HG03045 (cell line): ENCODE measurements around the gene EEF1G.
"Not testable (repeated sequence)": the region's sequence is repeated elsewhere in the genome, so short reads cannot be mapped to it uniquely, and the experiment has no call there.

Experiments
- ATAC-seq: cut with Tn5 transposase; IDR thresholded peaks from one replicate; pipeline ENCODE4 v1.9.1; 2021; ENCODE audit warnings: mild to moderate bottlenecking, moderate library complexity; ENCODE audit not compliant: unreplicated experiment

EEF1G gene, protein sequence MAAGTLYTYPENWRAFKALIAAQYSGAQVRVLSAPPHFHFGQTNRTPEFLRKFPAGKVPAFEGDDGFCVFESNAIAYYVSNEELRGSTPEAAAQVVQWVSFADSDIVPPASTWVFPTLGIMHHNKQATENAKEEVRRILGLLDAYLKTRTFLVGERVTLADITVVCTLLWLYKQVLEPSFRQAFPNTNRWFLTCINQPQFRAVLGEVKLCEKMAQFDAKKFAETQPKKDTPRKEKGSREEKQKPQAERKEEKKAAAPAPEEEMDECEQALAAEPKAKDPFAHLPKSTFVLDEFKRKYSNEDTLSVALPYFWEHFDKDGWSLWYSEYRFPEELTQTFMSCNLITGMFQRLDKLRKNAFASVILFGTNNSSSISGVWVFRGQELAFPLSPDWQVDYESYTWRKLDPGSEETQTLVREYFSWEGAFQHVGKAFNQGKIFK

DNA sequence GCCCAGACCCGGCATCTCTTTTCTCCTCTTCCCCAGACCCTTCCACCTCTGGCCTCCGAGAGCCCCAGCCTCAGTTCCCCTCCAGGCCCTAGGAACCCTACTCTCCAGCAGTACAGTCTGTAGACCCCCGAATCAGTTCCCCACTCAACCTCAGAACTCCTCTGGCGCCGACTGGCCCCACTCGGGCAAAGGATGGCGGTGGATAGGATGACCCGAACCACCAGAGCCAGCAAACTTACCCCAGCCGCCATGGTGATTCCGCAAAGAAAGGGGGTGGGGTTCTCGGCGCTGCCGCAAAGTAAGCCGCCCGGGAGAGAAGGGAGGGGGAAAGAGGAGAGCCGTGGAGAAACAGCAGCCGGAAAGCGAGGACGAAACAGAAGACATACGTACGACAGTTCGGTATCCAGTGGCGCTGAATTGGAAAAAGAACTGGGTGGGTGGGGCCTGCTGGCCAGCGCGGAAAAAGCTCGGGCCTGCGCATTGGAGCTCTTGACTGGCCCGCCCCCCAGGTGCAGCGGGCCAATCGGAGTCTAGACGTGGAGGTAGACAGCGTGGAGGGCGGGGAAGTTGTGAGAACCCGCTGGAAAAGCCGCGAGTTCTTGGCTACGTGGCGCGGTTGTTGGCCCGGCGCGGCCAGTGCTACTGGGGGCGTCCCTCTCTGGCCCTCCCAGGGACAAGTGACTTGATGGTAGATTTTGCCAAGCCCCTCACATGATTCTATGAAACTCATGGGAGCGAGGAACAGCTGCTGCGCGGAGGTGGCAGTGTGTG lies at the start of gene EEF1G:
Gene EEF1G, minus strand, starts transcription at position 300 of the 771 bp plus-strand sequence. Its CDS starts 49 bp downstream, at position 251.
- ATAC-seq: peak; percentile 86

DNA sequence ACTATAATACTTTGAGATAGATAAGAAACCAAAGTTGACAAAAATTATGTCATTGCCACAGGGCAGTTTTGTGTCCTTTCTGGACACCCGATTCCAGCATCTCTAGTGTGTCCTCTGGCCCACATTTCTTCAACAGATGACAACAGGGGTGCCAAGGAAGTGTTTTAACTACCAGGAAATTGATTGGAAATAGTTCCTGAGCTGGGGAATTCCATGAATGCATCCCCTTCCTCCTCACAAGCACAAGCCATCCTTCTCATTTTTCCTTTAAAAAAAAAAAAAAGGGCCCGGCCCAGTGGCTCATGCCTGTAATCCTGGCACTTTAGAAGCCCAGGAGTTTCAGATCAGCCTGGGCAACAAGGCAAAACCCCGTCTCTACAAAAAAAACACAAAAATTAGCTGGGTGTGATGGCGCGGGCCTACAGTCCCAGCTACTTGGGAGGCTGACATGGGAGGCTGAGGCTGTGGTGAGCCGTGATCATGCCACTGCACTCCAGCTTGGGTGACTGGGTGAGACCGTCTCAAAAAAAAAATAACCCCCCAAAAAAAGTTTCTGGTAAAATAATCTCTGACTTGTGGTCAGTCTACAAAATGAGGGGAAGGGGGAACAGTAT lies 48.9 kb upstream of the EEF1G start:
- no peak for ATAC-seq

DNA sequence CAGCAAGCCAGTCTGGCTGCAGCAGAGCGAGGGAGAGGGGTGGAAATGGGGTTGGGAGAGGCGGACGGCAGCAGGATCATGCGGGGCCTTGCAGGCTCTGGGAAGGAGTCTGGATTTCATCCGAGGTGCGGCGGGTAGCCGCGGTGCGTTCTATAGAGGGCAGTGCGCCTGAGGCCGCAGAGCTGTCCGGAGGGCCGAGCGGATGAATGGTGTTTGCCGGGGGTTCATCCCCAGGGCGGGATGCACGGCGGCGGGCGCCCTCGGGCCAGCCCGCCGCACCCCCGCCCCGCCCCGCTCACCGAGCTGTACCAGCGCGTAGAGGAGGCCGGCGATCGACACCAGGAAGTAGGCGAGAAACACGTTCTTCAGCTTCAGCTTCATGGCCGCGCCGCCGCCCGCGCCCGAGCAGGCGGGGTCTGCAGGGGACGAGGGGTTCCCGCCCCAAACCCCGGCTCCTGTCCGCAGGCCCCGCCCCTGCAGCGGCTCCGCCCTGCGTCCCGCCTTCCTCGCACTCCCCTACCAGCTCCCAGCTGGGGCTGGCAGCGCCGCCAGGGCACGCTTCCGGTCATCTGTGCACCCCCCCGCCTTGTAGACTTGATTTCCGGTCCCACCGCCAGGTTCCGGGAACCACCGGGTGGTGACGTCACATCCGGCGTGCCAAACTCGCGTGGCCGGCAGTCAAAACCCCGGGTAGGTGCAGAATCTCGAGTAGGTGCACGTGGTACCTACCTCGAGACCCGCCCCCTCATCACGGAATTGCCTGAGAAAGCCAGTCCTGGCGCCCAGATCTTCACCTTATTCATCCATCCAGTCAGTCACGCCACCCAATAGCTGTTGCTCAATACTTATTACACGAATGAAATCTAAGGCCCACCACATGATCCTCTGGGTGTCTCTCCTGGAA lies 48.1 kb upstream of the EEF1G start, which contains the start of gene B3GAT3:
Gene B3GAT3, minus strand, starts transcription at position 420 of the 904 bp plus-strand sequence. Its CDS starts 39 bp downstream, at position 381.
- ATAC-seq: peak; percentile 94

DNA sequence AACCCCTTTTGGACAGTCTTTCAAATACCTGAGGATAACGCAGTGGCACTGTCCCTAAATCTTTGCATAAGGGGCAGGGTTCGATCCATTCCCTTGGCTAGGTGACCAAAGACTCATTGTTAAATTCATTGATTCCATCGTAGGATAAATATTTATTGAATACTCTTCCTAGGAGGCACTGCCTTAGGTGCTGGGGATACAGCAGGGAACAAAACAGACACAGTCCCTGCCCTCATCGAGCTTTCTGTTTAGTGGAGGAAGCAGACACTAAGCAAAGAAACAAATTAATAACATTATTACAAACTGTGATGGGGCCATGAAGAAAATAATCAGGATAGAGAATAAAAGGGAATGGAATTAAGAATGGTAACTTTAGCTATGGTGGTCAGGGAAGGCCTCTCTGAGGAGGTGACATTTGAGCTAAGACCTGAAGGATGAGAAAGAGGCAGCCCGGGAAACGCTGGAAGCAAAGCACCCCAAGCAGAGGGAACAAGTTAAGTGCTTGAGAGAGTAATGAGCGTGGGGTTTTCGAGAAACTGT lies 47.4 kb upstream of the EEF1G start:
- ATAC-seq: no peak

DNA sequence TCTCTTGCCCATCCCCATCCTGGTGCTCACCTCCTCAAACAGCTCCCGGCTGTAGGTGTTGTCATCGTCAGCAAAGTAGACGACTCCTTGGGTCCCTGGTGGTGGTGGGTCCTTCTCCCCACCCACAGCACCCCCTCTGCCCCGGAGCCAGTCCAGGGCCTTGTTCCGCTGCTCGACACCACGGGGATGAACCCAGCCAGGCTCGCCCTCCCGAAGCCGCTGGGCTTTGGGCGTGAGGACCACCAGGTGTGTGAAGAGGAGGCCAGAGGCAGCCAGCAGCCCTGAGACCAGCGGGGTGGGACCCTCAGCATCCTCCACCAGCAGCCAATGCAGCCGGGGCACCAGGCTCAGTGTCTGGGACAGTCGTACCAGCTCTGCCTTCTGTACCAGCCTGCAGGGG lies 43.3 kb upstream of the EEF1G start:
- ATAC-seq: not testable (repeated sequence)

DNA sequence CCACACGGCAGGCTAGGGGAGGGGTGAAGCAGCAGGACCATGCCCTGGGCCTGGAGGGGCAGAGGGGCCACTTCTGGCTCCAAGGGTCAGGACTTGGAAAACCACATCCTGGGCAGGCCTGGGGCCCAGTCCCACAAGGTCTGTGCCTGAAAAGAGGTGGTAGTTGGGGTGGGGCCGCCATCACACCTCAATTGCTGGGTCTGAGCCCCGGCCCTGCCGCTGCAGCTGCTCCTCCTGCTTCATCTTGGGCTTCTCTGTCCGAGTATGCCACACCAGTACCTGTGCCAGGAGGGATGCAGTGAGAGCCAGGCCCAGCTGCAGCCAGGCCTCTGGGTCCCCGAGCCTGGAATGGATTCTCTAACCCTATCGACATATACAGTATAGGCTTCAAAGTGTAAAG lies 41.8 kb upstream of the EEF1G start:
- ATAC-seq: no peak

DNA sequence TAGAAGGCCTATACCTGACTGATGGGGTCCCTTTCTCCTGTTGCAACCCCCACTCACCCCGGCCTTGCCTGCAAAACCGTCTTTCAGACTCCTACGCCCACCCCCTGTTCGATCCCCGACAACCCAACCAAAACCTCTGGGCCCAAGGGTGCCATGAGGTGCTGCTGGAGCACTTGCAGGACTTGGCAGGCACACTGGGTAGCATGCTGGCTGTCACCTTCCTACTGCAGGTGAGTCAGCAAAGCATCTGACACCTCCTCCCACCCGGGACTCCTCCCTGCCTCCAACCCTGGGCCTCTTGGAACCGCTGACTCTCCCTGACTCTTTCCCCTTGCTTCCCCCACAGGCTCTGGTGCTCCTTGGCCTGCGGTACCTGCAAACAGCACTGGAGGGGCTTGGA lies 40.6 kb upstream of the EEF1G start:
- ATAC-seq: no peak

DNA sequence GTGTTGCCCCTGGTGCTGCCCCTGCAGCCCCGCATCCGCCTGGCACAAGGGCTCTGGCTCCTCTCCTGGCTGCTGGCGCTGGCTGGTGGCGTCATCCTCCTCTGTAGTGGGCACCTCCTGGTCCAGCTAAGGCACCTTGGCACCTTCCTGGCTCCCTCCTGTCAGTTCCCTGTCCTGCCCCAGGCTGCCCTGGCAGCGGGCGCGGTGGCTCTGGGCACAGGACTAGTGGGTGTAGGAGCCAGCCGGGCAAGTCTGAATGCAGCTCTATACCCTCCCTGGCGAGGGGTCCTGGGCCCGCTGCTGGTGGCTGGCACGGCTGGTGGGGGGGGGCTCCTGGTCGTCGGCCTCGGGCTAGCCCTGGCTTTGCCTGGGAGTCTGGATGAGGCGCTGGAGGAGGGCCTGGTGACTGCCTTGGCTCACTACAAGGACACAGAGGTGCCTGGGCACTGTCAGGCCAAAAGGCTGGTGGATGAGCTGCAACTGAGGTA lies 39.6 kb upstream of the EEF1G start:
- no peak for ATAC-seq

DNA sequence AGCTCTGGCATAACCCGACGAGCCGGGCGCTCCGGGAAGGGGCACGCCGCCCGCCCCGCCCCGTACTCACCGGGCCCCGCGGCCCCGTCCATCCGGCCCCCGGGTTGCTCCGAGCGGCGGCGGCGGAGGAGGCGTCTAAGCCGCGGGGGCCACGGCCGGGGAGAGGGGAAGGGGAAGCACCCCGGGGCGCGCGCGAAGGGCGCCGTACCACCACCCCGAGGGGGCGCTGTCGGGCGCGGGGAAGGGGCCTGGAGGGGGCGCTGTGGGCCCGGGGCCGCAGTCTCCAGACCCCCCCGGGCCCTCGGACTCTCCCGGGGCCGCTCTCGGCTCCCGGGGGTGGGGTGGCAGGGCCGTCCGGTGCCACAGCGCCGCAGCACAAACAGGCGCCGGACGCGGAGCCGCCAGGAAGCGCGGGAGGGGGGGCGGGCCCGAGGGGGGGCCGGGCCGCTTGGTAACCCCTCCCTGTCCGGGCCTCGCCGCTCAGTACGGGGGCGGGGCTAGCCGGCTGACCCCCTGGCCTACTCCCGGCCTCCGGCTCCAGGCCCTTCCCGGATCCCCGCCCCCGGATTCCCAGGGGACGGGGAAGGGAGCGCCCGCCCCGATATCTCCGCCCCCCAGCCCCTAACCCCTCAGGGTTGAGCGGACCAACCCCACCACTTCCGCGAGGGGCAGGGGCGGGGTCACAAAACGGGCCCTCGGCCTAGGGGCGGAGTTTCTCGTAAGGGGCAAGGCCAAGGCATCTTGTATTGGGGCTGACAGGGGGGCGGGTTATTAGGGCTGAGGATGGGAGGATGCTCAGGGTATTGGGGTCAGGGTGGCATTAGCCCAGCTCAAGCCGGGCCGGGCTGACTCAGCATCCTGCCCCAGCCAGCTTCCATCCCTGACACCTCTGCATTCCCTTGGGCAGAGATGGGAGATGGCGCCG lies 38.9 kb upstream of the EEF1G start, which contains the start of the genes EML3 and ROM1:
Gene EML3, minus strand, starts transcription at position 410 of the 925 bp plus-strand sequence. Its CDS starts 318 bp downstream, at position 92.
Gene ROM1, plus strand, starts transcription at position 892 of the 925 bp plus-strand sequence. Its CDS starts 25 bp downstream, at position 917.
- peak; percentile 66 for ATAC-seq

DNA sequence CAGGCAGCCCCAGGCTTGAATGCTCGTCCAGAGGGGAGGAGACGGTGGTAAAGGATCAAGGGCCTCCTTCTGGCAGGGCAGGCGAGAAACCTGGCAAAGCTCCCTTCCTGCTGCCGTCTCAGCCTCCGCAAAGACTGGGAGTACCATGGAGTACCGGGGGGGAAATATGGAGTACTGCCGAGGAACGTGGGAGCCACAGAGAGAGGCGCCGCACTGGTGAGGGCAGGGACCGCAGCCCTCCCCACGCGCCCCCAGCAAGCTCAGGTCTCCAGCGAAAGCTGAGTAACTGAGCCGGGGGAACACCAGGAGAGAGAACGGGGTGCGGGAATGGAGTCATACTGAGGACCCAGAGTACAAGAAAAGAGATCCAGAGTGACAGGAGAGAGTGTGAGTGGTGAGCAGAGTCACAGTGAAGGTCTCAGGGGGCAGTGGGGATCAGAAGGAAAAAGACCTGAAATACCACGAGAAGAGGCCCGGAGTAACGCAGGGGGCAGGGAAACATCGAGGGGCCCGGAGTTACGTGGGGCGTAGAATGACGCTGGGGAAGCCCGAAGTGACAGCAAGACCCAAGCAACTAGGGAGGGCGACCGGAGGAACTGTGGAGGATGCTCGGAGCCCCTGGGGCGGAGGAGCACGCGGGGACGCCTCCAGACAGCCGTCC lies 38.1 kb upstream of the EEF1G start:
- ATAC-seq: peak; percentile 21

DNA sequence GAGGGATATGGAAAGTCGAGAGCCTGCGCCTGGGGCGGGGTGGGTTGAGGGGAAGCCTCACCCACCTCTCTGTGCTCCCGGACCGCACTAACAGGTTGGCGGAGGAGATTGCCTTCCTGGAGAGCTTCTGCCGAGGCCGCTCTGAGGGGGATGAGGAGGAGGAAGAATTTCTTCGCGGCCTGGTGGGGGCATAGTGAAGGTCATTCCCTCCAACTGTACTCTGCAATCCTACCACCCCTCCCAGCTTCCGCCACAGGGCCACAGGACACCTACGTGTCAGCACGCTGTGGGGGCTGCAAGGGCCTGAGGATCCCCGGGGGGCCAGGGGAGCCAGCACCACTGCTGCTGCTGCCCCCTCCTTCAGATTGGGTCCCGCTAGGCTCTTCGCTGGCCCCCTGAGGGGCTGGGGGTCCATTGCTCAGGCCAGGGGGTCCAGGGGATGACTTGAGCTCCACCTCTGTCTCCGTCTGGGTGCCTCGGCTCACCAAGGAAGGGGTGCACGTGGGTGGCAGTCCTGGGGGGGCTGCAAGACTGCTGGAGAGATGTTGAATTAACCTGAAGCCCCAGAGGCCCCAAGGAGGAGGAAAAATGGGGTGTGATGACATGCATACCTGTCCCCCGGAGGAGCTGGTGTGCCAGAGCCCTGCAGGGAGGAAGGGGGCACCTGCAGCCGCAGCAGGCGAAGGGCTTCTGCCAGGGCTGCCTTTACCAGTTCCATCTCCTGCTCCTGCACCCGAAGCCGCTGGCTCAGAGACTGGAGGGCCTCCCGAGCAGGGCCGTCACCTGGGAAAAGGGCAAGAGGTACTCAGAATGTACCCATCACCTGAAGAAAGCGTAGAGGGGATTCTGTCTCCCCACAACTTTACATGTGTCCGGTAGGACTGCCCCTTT lies 37.4 kb upstream of the EEF1G start:
- no peak for ATAC-seq

DNA sequence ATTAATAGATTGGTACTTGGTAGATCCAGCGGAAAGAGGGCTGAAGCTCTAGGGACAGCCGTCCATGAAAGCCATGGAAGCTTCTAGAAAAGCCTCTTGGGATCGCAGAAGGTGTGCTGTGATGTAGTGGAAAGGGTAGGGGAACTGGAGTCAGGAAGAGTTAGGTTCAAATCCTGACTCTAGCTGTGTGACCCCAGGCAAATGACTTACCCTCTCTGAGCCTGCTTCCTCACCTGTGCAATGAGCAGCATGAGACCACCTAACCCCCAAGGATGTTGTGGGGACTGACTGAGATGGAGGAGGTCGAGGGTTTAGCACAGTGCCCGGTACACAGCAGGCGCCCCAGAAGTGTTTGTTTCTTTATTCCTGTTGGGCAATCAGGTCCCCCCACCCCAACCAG lies 36.7 kb upstream of the EEF1G start:
- no peak for ATAC-seq

DNA sequence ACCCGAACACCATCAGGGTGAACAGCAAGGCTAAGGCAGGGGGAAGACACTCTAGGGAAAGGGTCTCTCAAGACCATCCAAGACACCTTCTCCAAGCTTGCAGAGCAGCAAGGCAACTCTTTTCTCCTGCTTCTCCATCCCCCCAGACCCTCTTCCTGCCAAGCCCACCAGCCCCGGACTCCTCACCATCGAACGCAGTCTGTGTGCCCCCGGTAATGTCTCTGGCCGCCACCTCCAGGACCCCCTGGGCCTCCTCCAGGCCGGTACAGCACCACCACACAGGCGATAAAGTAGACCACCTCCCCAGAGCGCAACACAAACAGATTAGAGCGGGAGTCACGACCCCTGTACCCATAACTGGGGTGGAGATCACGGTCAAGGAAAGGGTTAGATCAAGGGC lies 35.1 kb upstream of the EEF1G start:
- no peak for ATAC-seq

DNA sequence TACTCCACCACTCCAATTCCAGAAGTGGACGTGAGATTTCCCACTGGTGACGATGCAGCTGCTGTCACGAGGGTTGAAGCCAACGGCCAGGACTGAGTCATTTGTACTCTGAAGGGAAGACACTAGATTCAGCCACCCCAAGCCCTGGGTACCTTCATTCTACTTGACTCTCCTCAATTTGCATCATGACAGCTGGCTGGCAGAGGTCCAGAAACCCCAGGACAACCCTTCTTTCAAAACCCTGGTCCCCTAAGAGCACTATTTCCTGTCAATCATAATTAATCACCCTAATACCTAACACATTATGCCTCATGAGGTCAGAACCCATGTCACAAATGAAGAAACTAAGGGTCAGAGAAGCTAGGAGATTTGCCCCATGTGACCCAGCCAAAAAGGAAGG lies 34.0 kb upstream of the EEF1G start:
- no peak for ATAC-seq

DNA sequence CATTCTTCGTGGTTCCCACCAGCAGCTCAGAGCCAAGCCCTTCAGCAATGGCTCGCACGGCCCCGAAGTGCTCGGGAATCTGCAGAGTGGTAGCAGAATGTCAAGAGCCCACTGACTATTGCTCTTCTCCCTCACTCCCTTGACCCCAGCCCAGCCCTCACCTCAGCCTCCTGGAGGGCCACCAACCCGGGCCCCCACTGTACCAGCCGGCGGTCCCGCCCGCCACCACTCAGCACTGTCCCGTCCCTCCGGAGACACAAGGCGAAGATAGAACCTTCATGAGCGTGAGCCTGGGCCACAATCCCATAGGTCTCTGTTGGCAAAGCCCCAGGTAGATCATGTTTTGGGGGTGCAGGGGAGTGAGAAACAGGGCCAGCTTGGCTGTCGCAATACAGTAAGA lies 32.2 kb upstream of the EEF1G start:
- no peak for ATAC-seq

DNA sequence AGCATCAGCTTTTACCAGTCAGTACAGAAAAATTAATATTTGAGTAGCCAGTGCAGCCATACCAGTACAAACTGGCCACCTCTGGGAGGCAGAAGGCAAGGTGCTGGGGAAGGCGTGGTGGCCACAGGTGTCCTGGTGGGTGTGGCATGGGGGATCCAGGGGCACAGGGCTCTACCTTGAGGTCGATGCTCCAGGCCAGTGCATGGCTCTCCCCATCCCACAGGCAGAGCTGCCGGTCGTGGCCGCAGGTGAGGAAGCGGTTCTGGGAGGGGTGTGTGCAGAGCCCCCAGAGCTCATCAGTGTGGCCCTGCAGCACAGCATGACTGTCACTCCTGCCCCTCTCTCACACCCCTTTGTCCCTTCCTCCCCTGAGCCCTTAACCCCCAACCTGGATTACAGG lies 31.8 kb upstream of the EEF1G start:
- no peak for ATAC-seq

DNA sequence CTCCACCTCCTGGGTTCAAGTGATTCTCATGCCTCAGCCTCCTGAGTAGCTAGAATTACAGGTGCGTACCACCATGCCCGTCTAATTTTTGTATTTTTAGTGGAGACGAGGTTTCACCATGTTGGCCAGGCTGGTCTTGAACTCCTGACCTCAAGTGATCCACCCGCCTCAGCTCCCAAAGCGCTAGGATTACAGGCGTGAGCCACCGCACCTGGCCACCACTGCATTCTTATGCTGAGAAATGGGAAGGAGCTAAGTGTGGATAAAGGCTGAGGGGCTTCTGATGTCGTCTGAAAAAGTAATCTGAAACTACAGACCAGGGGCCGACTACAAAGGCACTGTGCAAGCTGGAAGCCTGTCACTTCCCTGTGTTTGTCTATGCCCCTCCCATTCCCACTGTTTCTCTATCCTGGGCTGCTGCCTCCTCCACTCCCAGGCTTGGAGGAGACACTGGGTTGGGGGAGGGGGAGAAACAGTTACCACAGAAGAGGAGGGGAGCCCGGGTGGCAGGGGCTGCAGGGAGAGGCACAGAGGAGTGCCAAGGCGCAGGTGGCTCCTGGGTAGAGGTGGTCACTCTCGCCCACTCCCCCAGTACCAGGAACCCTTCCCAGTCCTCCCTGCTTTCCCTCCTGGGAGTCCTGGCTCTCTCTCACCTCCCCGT lies 30.9 kb upstream of the EEF1G start:
- no peak for ATAC-seq
